Hematopoietic multipotent progenitor cell (in vitro differentiated cells): ENCODE data around the gene SAXO2. TPM values are rescaled to one million over a fixed set of nuclear protein-coding genes. Genes with fewer than 3 reads are reported as not detected.
A peak's percentile ranks its signal among the peaks of the same experiment; 100 is the strongest.

Experiments used
- DNase-seq, 3 donors: peaks; one replicate each; pipeline ENCODE4 v3.0.0-alpha.2; 2011 to 2015; ENCODE audit warnings: low read depth in 2 of 3, low spot score in 2 of 3
- total RNA-seq: library from RNA; depleted of rRNA; stranded (reverse); fragments of >200 nt; gene quantifications from one replicate; pipeline ENCODE4 v1.2.3, GENCODE V29; 2012

SAXO2 gene
- total RNA-seq, 1 donor, result under 0.01 TPM

DNA sequence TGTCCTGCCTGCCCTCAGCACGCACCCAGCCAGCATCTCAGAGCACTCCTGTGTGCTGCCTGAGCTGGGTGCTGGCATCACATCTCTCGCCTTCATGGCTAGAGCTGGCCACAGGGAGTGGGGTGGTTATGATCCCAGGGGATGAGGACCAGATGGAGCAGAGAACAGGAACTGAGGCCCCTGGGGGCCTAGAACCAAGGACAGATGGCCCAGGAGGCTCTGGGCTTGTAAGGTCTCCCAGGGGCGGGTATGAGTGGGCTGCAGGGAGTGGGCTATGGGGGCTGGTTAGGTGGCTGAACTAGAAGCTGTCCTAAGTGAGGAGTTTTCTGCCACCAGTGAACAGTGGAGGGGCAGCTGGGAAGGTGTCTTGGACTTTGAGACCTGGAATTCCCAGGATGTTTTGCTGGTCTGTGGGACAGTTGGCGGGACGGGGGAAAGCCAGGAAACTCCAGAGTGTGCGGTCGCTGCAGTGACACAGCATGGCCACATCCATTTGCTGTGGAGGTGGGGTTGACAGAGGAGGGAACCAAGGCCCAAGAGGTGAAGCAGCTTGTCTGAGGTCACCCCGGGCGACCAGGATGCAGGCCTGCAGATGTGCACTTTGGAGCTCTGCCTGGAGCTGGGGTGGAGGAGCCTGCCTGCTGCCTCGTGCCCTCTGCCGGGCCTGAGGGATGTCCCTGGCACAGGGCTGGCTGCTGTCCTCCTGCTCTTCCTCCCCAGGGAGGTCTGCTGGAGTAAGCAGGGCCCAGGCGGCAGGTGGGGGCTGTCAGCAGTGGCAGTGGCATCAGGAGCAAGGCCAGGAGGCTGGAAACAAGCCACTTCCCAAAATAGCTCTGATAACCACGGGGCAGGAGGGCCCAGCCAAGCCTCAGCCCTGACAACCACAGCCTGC, 70.3 kb downstream of the SAXO2 start:
- DNase-seq, result peak in 1 of 3 donors; percentile 30

GRCh38 chr15:82333603-82334553, 71.3 kb downstream of the SAXO2 start:
- DNase-seq, result peak in 1 of 3 donors; percentile 22

Other genes starting within 250 kb of the SAXO2 start
- gene MEX3B, start 216.8 kb upstream of the SAXO2 start, total RNA-seq, result 29.4 TPM
- gene EFL1, start 84 bp upstream of the SAXO2 start, total RNA-seq, result 17.2 TPM
- 0.54 TPM for gene GOLGA6L10, start 86.7 kb downstream of the SAXO2 start, total RNA-seq
- 1.3 TPM for gene GOLGA6L9, start 167.0 kb downstream of the SAXO2 start, total RNA-seq